Colonic mucosa (tissue), 4 donors: ENCODE measurements around the gene VIM. TPM values are rescaled to one million over a fixed set of nuclear protein-coding genes. Genes with fewer than 3 reads are reported as not detected.

Experiments
- DNase-seq: peaks from one replicate; pipeline ENCODE4 v3.0.0-alpha.2; 2020
- H3K27ac ChIP-seq: fragments of 200-600 bp; one replicate; pipeline ENCODE4 v1.8.0; 2021
- H3K27me3 ChIP-seq: fragments of 200-600 bp; one replicate; pipeline ENCODE4 v1.8.0; 2021
- H3K36me3 ChIP-seq: fragments of 200-600 bp; one replicate; pipeline ENCODE4 v1.8.0; 2021
- H3K4me1 ChIP-seq: fragments of 200-600 bp; one replicate; pipeline ENCODE4 v1.8.0; 2021; ENCODE audit warnings: mild to moderate bottlenecking
- H3K4me3 ChIP-seq: fragments of 200-600 bp; one replicate; pipeline ENCODE4 v1.8.0; 2021
- H3K9ac ChIP-seq, 2 donors: one replicate each; pipeline ENCODE4 v1.7.0; 2013; ENCODE audit warnings: control low read depth in 2 of 2, low read depth in 2 of 2, low read length in 2 of 2
- H3K9me3 ChIP-seq: fragments of 200-600 bp; one replicate; pipeline ENCODE4 v1.8.0; 2021
- CTCF ChIP-seq: fragments of 200-600 bp; IDR thresholded peaks from one replicate; pipeline ENCODE4 v1.8.0; 2022; ENCODE audit warnings: antibody characterized with exemption, mild to moderate bottlenecking
- intact Hi-C: fragments of 100-400 bp; cut with DNase I; formaldehyde crosslinking; loops from one replicate; pipeline ENCODE4 v1.14.1; 2022
- total RNA-seq, 2 donors: library from RNA; stranded (reverse); fragmentation: NEBNext Ultra II Directional in 1 of 2; extraction: Animal tissue kit (Norgen Biotek cat#: 25700) in 1 of 2; gene quantifications; one replicate each; pipeline ENCODE4 v1.2.1, GENCODE V29; 2021
- donor health status: healthy.
- donor health status: DM: no; HTN: no; CAD: no.
- donor health status: DM: no; HTN: no; CAD: no.

Gene VIM
- total RNA-seq, 2 donors from 2014 or later, result 121 to 326 TPM

- H3K27me3 ChIP-seq, result no peaks in the 10 kb centered on the region
- H3K27ac ChIP-seq, result no peak overlapping the region
- intact Hi-C loops, result no loop called here
- DNase-seq, result no peak
- no peak overlapping the region for H3K9ac ChIP-seq
- no peaks in the 10 kb centered on the region for H3K36me3 ChIP-seq
- no peaks in the 10 kb centered on the region for H3K4me1 ChIP-seq
- H3K9me3 ChIP-seq, result no peaks in the 10 kb centered on the region
- no peak overlapping the region for H3K4me3 ChIP-seq
- no peak for TF ChIP-seq CTCF
Measured at GRCh38 chr10:17276756-17277424, 48.8 kb downstream of the VIM start.

GRCh38 chr10:17278607-17279240 lies 50.7 kb downstream of the VIM start:
- H3K9ac ChIP-seq, result no peak overlapping the region
- H3K9me3 ChIP-seq, result no peaks in the 10 kb centered on the region
- no peaks in the 10 kb centered on the region for H3K27me3 ChIP-seq
- no peak overlapping the region for H3K4me3 ChIP-seq
- no peaks in the 10 kb centered on the region for H3K4me1 ChIP-seq
- H3K27ac ChIP-seq, result no peak overlapping the region
- TF ChIP-seq CTCF, result no peak
- no peaks in the 10 kb centered on the region for H3K36me3 ChIP-seq
- DNase-seq, result no peak
- intact Hi-C loops, result no loop called here

GRCh38 chr10:17282311-17282710 lies 54.3 kb downstream of the VIM start:
- intact Hi-C loops, result no loop called here
- DNase-seq, result no peak
- no peak for TF ChIP-seq CTCF
- Histone ChIP-seq H3K9me3 (no peaks in the 10 kb centered on the region), H3K27ac (no peak overlapping the region), H3K9ac (no peak overlapping the region), H3K4me3 (no peak overlapping the region), H3K36me3 (no peaks in the 10 kb centered on the region), H3K4me1 (no peaks in the 10 kb centered on the region), H3K27me3 (no peaks in the 10 kb centered on the region)

- H3K4me1 ChIP-seq, result no peaks in the 10 kb centered on the region
- DNase-seq, result no peak
- no peaks in the 10 kb centered on the region for H3K36me3 ChIP-seq
- no peak for TF ChIP-seq CTCF
- no peaks in the 10 kb centered on the region for H3K9me3 ChIP-seq
- H3K9ac ChIP-seq, result no peak overlapping the region
- no peak overlapping the region for H3K27ac ChIP-seq
- intact Hi-C loops, result no loop called here
- no peaks in the 10 kb centered on the region for H3K27me3 ChIP-seq
- no peak overlapping the region for H3K4me3 ChIP-seq
Measured at GRCh38 chr10:17286562-17287550, 58.8 kb downstream of the VIM start.

Other genes starting within 250 kb of the VIM start
- gene CUBN, start 98.4 kb upstream of the VIM start, total RNA-seq, result under 1 TPM; 0.25 to 0.42 TPM
- 1 to 10 TPM; 3.4 to 3.5 TPM for gene TRDMT1, start 26.6 kb upstream of the VIM start, total RNA-seq
- gene ST8SIA6, start 226.4 kb downstream of the VIM start, total RNA-seq, result 1 to 10 TPM in 1 of 2 donors, under 1 TPM in 1; 0.94 to 3.5 TPM